Endothelial cell of hepatic sinusoid (primary cell): ENCODE results near the gene SPTBN1.

Experiments
- in situ Hi-C: cut with HindIII; loops from 2 replicates; pipeline ENCODE4 v1.10.0; 2017; ENCODE audit warnings: low sequenced_read_pairs

The SPTBN1 gene

DNA sequence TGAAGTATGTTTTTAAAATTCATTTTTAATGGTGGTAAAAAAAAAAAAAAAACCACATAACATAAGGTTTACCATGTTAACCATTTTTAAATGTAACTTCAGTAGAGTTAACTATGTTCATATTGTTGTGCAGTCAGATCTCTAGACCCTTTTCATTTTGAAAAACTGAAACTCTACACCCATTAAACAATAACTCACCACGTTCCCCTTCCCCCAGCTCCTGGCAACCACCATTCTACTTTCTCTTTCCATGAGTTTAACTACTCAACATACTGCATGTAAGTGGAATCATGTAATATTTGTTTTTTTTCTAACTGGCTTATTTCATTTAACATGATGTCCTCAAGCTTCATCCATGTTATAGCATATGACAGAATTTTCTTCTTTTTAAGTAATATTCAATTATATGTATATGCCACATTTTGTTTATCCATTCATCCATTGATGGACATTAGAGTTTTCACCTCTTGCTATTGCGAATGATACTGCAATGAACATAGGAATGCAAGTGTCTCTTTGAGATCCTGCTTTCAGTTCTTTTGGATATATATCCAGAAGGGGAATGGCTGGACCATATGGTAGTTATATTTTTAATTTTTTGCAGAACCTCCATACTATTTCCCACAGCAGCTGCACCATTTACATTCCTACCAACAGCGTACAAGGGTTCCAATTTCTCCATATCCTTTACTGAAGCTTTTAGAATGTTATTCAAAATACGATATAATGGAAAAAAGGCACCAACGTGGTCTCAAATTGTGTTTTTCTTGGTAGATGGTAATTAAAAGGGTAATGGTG lies 91.0 kb downstream of the SPTBN1 start:
- in situ Hi-C loops: no loop called here

DNA sequence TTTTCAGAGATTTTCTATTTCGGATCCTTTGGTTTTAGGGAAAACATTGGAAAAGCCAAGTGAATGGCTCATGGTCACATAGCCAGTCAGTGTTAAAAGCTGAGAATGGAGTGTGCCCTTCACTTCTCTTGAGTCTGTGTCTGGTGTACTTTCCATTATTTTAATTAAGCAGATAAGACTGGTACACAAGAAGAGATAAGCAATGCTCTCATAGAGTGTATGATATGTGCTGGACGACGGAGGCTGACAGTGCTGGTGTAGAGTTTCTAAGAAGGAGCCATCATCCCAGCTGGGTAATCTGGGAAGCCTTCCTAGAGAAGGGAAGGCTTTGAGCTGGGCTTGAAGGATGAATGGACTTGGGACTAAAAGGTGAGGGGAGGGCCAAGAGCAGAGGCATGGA lies 93.3 kb downstream of the SPTBN1 start:
- in situ Hi-C loops: no loop called here

DNA sequence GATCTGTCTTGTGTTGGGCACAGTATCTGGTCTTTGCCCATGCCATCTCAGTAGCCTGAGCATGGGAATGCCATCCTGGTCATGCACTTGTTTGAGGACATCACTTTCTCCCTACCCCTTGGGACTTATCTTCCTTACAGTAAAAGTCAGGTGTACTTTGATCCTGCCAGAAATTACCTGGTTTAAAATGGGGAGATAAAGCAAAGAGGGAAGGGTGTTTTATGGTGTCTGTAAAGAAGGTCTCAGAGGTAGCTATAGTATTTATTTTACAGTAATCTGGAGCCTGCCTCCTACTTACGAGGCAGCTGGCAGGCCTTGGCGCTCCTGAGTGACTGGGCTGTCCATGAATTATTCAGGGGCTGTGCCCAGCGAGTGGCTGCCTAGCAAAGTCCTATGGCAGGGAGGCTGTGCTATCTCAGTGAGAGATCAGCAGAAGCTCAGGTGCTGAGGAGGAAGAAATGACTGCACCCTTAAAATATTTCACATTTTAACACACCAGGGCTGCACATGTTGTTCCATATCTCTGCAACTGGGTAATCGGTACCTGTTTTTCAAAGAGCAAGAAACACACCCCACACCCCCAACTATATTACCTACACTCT lies 93.9 kb downstream of the SPTBN1 start:
- in situ Hi-C loops: no loop called here

DNA sequence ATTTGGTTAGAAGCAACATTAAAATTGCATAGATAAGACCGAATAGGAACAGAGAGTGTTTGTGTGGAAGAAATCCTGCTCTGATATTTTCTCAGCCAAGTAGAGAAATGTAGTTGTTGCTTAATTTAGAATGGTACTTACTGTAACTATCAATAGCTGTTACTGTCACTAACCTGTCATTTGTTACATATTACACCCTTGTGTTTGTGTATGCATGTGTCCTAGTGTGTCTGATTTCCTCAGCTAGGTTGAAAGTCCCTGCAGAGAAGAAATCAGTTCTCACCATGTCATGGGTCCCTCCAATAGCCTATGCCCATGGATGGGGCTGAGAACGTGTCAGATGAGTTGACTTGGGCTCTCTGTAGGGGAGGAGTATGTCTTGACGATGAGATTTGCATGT lies 94.4 kb downstream of the SPTBN1 start:
- in situ Hi-C loops: no loop called here

DNA sequence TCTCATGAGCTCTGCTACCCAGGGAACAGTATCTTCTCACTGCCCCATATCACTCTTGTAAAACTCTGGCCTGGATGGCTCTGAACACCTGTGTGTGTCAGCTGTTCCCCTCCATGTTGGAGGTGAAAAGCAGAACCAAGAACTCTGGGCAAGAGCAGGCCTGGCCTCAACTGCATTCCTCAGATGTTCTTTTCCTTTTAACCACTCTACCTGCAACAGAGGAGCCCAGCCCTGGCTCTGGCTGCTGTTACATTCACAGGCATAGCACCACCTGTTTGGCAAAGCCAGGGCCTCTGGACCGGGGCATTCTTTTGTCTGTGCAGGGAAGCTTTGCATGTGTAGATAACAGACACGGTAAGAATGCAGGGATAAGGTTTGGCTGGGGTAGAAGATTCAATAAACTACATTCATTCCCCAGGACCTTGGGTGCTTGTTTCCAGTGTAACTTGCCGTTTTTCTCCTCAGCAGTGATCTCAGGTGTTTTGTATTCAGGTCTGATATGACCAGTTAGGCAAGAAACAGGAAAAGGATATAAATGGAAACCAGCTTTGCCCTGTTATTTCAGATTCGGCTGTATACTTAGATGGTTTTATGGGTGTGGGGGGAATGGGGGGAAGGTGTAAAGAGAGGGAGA lies 95.1 kb downstream of the SPTBN1 start:
- in situ Hi-C loops: no loop called here

DNA sequence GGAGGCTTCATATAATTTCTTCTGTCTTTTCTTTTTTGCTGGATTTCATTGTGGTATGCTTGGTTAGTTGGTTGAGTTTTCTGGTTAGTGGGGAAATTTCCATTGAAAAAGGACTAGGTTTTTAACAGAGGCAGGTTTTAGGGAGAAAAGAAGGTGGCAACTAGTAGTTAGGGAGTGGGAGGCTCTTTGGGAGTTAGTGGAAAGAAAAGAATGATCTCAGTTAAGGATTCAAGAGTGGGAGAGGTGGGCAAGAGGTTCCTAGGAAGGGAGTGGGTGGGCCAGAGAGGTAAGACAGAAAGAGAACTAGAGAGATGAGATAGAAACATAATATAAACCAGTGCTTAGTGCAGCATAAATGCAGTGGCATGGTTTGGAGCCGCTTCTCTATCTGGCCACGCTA lies 96.9 kb downstream of the SPTBN1 start:
- in situ Hi-C loops: no loop called here

DNA sequence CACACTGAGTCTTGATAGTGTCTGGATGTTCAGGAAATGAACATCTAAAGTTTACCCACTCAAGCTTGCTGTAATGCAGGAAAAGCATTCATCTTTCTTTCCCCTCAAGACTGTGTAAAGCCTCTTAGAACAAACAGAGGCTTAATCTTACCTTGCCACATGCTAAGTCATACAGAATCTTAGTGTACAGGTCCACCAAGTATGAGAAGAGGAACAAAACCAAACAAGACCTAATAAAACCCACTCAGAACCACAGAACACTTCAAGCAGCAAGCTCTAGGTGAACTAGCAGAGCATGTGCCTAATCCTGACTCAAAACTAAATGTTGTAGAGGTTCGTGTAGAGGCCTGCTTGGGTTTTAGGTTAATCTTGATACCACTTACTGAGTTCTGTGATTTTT lies 97.6 kb downstream of the SPTBN1 start:
- in situ Hi-C loops: no loop called here

DNA sequence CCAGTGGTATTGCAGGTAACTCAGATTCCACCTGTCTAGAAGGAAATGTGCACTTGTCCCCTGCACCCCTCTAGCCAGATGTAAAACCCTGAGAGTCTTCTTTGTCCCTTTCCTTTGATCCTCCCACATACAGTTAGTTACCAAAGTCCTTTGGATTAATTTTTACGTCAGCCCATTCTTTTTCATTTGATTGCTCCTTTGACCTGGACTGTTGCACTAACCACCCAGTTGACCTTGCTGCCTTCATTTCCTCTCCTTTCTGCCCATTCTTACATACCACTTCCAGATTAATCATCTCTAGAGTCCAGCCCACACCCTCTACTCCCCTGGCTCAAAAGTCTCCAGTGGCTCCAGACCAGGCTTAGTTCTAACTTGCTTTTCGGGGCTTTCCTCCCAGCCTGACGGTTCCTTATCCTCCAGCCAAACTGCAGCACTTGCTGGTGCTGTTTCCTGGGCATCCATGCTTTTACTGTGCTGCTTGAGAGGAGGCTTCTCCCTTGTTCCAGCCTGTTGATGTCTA lies 99.3 kb downstream of the SPTBN1 start:
- in situ Hi-C loops: no loop called here

DNA sequence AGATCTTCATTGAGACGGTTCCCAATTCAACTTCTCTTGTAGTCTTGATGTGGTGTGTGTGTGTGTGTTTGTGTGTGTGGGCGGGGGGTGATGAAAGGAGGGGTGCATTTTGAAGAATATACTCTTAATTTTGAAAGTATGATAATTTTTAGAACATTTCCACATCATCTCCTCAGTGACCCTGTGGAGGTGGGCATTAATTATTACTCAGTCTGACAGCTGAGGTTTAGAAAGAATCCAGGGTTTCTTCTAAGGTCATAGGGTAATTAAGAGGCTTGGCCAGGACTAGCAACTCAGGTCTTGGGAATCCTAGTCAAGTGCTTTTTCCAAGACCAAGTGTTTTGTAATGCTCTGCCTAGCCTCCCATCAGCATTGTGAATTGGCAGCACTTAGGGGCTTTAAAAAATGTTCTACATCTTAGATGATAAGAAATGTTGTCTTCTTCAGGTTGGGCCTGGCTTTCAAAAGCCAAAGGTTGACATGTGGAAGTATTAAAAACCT lies 100.5 kb downstream of the SPTBN1 start:
- in situ Hi-C loops: no loop called here

DNA sequence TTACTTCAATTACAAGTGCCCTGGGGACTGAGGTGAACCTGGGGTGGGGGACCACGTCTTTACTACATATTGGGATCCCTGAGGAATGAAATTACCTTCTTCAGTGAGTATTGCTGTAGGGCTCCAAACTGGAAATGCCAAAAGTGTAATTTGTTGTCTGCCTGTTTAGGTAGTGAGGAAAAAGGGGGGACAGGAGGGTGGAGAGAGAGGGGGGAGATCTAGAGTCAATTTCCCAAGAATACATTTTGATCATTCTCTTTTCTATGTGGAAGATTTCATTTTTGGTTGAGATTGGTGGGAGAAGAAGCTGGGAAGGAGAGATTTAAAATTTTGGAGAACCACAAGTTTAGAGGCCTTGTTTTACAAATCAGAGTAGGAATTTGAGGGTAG lies 101.1 kb downstream of the SPTBN1 start:
- in situ Hi-C loops: no loop called here

DNA sequence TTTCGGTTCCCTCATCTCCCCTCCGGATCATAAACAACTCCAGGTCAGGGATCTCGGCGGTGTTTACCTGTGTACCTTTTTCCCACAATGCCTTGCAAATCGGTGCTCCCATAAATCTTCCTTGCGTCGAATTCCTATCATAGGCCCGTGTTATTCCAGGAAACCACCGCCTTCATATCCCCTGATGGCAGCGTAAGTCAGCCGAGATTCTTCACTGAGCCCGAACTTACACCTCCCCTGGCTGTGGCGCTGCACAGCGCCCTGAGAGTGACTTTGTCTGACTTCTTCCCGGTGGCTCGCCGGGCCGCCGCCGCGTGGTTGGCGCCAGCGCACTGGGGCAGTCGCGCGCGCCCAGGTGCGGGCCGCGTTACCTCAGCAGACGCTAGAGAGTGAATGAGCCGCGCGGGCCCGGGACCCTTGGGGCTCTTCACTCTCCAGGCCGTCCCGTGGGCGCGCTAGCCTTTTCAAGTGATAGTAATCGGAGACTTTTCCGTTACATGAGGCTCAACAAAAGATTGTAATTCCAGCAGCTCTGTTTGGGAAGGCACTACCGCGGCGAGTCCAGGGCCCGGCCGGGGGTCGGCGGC lies 101.6 kb downstream of the SPTBN1 start:
- in situ Hi-C loops: no loop called here

DNA sequence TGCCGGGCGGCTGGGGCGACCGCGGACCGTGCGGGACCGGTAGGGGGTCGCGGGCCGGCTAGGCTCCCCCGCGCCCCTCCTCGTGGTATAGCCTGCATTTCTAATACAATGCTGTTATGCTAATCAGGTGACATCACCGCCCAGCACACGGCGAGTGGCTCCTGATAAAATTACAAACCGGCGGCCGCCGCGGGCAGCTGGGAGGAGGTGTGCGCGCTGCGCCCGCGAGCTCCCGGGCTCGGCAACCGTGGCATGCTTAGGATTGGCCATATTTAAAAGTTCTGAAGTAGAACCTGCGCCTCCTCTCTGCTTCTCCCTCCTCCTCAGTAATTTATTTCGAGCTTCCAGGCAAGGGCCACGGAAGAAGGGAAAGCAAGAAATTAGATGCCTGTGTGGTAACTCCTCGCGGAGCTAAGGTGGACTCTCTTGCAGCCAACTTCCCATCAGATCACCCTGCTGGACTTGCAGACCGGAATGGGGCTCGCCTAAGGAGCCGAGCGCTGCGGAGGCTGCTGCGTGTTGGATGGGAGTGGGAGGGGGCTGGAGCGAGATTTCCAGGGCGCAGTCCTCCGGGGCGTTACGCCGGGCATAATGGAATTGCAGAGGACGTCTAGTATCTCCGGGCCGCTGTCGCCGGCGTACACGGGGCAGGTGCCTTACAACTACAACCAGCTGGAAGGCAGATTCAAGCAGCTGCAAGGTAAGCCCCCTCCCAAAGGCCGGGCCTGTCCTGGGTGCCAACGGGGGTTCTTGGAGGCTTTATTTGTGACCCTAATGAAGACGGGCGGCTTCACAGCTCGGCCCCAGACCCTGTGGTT lies 102.3 kb downstream of the SPTBN1 start:
- in situ Hi-C loops: no loop called here

DNA sequence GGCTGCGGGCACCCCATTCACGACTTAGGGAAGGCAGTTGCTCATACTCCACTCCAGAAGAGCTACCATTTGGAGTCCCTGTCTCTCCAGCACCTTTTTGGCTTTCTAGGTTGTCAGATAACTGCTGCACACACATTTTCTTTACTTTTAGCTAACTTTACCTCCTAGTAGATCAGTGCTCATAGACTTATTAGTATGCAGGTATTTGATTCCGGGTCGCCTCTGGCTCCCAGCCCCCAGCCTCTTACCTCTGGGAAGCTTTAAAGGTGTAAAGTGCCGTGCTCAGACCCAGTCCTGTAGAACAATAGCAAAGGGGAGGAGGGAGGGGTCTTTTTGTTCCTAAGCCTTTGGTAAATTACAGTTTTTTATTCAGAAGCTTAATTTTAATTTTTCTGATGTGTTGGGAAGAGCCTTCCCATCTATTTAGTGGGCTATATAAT lies 102.9 kb downstream of the SPTBN1 start:
- in situ Hi-C loops: no loop called here

DNA sequence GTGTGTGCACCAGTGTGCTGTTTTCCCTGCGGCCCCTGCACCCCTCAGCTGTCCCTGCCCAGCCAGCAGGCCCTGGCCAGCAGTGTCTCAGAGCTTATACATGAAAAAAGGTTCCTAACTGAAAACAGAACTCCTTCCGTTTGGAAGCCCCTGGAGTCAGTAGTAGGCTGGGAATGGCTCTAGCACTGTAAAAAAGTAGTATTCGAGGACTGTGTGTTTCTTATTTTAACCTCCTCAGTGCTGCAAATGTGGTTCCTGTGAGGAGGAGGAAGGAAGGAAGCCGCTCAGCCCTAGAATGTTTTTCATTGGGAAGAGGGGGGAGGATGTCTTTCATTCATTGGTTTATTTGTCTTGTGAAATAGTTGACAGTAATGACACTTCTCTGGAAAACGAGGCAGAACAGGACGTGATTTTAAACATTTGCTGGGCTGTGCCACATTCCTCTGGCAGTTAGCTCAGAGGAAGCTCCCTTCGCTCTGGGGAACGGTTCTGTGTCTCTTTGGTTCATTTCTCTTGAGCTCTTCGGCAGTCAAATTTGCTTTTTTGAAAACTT lies 103.5 kb downstream of the SPTBN1 start:
- in situ Hi-C loops: no loop called here

DNA sequence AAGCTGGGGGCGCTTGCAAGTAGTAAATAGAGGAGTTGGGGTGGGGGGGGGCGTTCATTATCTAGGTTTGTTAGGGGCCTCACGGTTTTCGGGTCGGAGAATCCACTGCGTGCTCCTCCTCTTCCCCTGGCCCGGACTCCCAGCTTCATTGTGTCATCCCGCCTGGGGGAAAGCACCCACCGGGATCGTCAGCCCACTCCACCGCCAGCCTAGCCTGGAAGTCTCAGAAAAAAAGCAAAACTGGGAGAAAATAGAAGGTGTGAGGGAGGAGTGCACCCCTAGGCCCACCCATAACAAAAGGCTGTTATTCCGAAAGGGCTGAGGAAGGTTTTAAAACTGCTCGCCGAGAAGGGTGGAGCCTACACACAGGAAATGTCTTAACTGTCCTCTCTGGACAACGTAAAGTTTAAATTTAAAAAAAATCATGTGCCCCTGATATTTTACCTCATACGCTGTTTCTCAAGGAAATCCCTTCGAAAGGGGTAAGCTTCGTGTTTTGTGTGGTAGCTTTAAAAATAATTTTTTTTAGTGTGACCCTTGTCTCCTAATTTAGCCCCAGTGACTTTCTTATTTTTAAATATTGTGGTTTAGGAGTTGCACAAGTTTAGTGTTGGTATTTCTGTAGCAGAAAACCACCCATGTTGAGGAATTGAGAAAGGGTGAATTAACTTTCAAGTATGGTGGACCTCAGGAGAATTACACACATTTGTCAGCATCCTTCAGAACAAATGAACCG lies 104.2 kb downstream of the SPTBN1 start:
- in situ Hi-C loops: no loop called here

DNA sequence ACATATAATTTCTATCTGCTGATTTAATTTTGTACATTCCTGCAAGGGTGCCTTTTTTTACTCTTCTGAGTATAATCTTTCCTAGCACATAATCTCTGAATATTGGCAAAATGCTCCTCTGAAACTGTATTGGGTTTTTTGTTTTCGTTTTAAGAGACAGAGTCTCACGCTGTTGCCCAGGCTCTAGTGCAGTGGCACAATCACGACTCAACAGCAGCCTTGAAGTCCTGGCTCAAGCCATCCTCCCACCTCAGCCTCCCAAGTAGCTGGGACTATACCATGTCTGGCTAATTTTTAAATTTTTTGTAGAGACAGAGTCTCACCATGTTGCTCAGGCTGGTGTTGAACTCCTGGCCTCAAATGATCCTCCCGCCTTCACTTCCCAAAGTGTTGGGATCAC lies 104.9 kb downstream of the SPTBN1 start:
- in situ Hi-C loops: no loop called here

DNA sequence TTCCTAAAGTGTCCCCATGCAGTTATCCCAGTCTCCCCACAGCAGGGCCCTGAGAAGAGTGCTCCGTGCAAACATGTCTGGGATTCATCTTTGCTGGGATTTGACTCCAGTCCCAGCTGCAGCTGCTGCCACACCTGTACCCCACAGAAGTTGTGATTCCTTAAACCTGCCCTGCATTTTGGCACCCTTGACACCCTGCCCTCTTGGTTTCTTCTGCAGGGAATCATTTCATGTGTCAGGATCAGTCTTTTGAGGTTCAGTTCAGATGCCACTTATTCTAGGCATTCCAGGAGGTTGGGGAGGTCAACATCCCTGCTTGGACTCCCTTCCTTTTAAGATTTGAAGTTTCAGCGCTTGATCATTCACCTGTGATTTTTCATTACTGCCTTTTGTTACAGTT lies 108.3 kb downstream of the SPTBN1 start:
- in situ Hi-C loops: no loop called here

DNA sequence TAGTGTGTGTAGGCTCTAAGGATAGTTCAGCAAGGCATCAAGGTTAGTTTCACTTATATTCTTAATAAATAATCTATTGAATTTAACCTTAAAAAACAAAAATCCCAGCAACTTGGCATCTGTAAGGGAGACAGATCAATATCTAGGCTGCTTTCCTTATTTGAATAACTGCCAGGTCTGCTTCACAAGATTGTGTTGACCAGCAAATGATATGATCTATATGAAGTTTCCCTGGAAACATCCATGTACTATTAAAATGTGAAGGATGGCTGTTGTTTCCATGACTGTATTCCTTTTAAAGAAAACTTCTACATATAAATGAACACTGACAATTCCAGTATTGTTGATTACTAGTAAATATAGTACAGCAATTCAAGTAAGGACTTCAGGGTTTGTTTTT lies 109.4 kb downstream of the SPTBN1 start:
- in situ Hi-C loops: no loop called here

DNA sequence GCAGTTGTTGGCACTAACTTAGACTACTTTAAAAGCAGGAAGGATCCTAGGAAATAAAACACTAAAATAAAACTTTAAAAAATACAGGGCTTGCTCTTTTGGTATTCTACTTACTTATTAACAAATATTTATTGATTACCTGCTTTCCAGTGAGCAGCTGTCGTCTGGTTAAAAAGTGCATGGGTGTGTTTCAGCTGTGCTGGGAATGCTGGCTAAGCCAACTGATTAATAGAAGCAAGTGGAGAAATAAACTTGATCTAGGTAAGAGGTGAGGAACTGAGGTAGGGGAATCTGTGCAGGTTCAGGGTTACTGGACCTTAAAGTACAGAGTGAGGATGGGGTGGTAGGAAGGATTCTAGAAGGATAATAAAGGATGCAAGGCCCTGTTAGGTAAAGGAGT lies 110.8 kb downstream of the SPTBN1 start:
- in situ Hi-C loops: no loop called here

DNA sequence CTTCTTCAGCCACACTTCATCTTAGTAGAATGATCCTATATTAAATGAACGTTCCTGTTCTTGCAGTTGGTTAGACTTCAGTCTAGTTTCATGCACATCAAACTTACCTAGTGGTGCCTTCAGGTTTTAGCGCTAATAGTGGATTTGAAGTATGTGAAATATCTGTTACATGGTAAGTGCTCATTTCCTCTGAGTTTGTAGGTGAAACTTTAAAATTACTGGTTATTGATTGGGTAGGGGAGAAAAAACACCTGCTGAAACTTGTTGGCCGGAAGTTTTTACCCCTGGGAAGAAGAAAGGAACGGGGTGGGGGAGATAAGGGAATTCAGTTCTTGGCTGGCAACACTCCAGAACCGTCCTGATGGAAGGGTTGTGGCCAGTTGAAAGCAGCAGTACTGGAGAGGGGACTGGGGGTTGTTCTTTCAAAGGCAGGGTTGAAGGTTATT lies 112.8 kb downstream of the SPTBN1 start:
- in situ Hi-C loops: no loop called here
